CD4-positive, alpha-beta T cell treated with Interleukin-15 for 4 hours (primary cell): ENCODE results near the gene SERPINE1.
A peak's percentile ranks its signal among the peaks of the same experiment; 100 is the strongest.
"Not testable (repeated sequence)": the region's sequence is repeated elsewhere in the genome, so short reads cannot be mapped to it uniquely, and the experiment has no call there.

Experiments used
- DNase-seq: peaks from one replicate; pipeline ENCODE4 v3.0.0-alpha.2; 2020; ENCODE audit warnings: low spot score

Gene SERPINE1

GRCh38 chr7:101126651-101127459, at the start of gene SERPINE1:
SERPINE1 (plus strand) TSS chr7:101127104; CDS start chr7:101128394, 1,290 bp downstream.
- DNase-seq: peak; percentile 71

GRCh38 chr7:101077303-101078086, 49.4 kb upstream of the SERPINE1 start:
- peak; percentile 86 for DNase-seq

GRCh38 chr7:101081432-101081831, 45.5 kb upstream of the SERPINE1 start:
- DNase-seq: no peak

GRCh38 chr7:101084865-101085161, 42.1 kb upstream of the SERPINE1 start:
- DNase-seq: no peak

GRCh38 chr7:101085162-101085964, 41.5 kb upstream of the SERPINE1 start, which contains the start of gene TRIM56:
TRIM56 (plus strand) TSS chr7:101085481; CDS start chr7:101087313, 1,832 bp downstream.
- DNase-seq: peak; percentile 70

GRCh38 chr7:101087334-101088068, 39.4 kb upstream of the SERPINE1 start:
- DNase-seq: no peak

GRCh38 chr7:101088069-101088425, 38.9 kb upstream of the SERPINE1 start:
- no peak for DNase-seq

GRCh38 chr7:101088858-101089529, 37.9 kb upstream of the SERPINE1 start:
- DNase-seq: no peak

- no peak for DNase-seq
Measured at GRCh38 chr7:101089876-101090275, 37.0 kb upstream of the SERPINE1 start.

GRCh38 chr7:101092266-101092905, 34.5 kb upstream of the SERPINE1 start:
- DNase-seq: not testable (repeated sequence)

- DNase-seq: no peak
Measured at GRCh38 chr7:101093906-101094305, 33.0 kb upstream of the SERPINE1 start.

GRCh38 chr7:101094376-101094775, 32.5 kb upstream of the SERPINE1 start:
- DNase-seq: no peak

- DNase-seq: no peak
Measured at GRCh38 chr7:101094791-101095375, 32.0 kb upstream of the SERPINE1 start.

- DNase-seq: no peak
Measured at GRCh38 chr7:101096331-101096956, 30.5 kb upstream of the SERPINE1 start.

GRCh38 chr7:101096957-101097347, 30.0 kb upstream of the SERPINE1 start:
- no peak for DNase-seq

- no peak for DNase-seq
Measured at GRCh38 chr7:101097561-101097960, 29.3 kb upstream of the SERPINE1 start.

GRCh38 chr7:101099969-101100781, 26.7 kb upstream of the SERPINE1 start:
- DNase-seq: peak; percentile 36

GRCh38 chr7:101100858-101101847, 25.8 kb upstream of the SERPINE1 start:
- no peak for DNase-seq
